ENCODE measurements around the gene SUSD3.

Gene SUSD3

GRCh38 chr9:93126151-93126781 lies 67.8 kb downstream of the SUSD3 start:
- no peak for DNase-seq (ENCODE audit: low spot score)

DNA sequence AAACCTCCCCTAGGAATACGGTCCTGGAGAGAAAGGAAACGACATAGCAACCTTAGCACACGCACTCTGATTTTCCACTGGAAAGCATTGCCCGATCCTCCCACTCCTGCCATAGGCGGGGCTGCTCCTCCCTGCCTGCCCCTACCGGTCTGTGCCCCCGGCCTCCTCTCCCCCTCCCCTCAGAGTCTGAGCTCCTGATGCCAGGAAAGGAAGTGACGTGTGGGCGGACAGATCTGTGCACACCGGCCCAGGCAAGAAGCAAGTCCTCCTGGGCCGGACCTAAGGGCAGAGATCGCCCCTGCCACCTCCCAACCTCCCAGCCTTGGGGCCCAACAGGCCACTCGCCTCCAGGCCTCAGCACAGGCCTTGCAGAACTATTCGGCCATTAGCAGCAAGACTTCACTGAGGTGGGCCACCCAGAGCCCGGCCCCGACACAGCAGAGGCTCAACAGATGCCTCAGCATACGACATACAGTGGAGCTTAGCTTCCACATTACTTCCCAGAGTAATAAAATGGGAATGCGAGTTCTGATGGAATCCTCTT lies 68.4 kb downstream of the SUSD3 start:
- DNase-seq (ENCODE audit: low spot score), result no peak

DNA sequence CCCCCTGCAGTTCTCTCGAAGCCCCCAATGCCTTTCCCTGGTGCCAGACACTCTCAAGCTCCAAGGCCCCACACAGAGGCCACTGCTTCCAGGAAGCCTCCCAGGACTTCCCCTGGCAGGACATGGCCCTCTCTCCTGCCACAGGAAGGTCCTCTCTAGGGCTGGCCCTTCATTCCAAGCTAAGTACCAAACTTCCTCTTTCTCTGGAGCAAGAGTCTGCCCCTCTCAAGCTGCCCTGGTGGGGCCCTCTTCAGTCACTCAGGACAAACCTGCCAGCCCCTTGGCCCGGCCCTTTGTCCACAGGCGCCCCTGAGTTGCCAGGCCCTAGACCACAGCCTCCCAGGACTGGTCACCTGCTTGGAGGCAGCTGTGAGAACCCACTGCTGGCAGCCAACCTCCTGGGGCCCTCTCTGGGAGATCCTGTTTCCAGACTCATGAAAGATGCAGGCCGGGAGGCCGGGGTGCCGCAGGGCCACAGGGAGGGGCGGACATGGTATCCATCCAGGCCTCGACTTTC lies 69.0 kb downstream of the SUSD3 start:
- no peak for DNase-seq (ENCODE audit: low spot score)

DNA sequence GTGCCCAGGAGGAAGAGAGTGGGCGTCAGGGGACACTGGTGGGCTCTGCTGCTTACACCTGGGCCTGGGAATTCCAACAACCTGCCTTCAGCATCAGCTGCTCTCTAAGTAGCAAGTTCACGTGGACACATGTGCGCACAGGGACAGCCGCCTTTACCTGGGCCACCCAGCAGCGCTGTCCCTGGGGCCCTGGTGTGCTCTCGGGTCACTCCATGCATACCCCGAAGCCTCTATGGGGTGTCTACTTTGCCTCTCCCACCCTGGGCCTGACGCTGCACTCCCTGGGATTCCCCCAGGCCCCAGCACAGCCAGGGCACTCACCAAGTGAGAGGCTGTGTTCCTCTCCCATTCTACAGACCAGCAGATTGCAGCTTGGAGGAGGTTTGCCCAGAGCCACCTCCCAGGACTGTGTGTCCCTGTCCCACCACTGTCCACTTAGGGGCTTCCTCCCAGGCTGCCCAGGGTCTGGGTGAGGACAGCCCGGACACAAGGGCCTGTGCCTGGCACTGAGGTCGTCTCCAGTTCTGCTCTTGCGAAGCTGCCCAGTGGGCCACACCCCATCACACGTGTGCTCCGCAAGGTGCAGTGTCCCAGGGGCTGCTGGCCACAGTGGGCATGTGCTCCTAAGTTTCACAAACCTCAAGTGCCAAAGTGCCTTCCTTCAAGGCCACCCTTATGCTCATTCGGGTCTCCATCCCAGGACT lies 69.7 kb downstream of the SUSD3 start:
- no peak for DNase-seq (ENCODE audit: low spot score)

- DNase-seq (ENCODE audit: low spot score), result no peak
Measured at GRCh38 chr9:93128715-93129224, 70.3 kb downstream of the SUSD3 start.

DNA sequence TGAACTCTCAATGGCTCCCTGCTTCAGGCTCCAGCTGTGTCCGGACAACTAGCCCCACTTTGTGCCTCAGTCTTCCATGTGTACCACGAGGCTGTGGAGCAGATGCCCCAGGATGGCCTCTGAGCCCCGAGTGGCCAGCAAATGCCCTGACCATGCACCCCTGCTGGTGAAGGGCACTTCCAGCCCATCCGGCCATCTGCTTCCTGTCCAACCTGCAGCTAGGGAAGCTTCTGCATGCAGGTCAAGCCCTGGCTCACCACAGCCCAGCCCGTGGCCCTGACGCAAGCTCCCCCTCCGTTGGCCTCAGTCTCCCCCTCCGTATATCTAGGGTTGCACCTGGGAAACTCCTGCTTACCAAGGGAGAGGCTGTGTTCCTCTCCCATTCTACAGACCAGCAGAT lies 70.8 kb downstream of the SUSD3 start:
- DNase-seq (ENCODE audit: low spot score), result no peak

GRCh38 chr9:93129691-93130500 lies 71.4 kb downstream of the SUSD3 start:
- DNase-seq (ENCODE audit: low spot score), result no peak

DNA sequence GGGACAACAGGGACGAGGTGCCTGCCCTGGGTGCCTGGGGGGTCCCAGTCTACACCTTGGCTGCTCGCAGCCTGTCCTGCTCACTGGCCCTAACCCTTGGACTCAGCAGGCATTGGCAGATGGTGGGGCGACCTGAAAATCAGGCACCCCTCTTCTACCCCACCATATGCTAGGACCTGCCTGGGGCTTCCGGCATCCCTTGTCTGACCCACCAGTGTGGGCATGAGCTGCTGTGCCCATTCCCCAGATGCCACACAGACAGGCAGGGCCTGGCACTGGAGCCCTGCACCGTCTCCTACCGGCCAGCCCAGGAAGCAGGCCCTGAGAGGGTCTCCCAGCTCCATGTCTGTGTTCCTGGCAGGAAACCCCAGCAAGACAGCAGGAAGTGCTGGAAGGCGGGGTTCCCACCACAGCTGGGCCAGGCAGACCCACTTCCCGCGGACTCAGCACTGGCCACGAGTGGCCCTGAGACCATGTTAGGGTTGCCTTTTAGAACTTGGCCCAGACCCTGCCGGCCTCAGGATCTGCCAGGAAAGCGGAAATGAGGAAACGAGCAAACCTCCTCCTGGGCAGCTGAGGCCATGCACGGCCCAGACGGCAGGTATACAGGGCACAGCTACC lies 72.5 kb downstream of the SUSD3 start:
- DNase-seq (ENCODE audit: low spot score), result no peak

DNA sequence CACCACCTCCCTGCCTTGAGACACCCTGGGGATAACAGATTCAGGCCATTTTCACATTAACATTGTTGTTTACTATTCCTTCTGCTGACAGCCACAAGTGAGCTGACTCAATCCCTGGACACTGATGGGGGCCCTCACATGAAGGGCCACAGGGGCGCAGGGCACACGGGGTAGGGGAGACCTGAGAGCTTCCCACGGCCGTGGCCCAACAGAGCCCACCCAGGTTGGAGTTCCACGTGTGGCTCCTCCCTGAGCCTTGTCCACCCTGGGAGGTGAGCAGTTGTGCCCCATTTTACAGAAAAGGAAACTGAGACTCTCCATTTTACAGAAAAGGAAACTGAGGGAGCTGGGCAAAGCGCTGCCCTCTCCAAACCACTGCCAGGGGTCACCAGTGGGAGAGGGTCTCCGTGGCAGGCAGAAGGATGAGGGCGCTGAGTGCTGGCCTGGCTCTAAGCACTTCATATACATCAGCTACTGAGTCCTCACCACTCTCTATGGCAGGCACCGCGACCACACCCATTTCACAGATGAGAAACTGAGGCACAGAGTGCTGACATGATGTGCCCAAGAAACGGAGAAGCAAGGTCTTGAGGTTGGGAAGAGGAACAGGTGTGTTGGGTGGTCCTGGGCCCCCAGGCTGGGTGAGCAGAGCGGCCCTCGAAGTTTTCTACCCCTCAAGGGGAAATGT lies 73.2 kb downstream of the SUSD3 start:
- no peak for DNase-seq (ENCODE audit: low spot score)

DNA sequence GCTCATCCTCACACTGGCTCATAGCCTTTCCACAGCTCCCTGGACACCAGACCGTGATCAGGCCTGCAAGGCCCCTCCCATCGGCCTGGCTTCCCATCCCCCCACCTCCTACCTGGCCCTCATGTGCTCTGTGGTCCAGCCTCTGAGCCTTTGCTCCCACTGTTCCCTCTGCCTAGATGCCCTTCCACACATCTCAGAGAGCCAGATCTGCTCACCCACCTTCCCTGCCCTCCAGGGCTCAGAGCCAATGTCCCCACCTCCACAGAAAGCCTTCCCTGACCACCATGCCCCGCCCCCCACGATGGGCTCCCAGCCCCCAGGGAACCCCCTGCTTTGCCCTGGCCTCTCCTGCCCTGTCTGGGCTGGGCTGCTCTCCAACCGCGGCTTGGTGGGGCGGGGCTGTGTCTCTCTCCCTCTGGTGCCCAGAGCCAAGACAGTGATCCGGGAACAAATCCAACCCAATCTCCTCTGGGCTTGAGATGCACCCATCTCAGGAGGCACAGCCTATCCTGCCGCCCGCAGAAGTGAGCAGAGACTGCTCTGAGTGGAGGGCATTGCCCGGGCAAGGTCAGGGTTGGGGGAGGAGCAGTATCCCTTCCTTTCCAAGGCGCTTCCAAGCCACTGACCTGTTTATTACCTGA lies 73.9 kb downstream of the SUSD3 start:
- DNase-seq (ENCODE audit: low spot score), result no peak

DNA sequence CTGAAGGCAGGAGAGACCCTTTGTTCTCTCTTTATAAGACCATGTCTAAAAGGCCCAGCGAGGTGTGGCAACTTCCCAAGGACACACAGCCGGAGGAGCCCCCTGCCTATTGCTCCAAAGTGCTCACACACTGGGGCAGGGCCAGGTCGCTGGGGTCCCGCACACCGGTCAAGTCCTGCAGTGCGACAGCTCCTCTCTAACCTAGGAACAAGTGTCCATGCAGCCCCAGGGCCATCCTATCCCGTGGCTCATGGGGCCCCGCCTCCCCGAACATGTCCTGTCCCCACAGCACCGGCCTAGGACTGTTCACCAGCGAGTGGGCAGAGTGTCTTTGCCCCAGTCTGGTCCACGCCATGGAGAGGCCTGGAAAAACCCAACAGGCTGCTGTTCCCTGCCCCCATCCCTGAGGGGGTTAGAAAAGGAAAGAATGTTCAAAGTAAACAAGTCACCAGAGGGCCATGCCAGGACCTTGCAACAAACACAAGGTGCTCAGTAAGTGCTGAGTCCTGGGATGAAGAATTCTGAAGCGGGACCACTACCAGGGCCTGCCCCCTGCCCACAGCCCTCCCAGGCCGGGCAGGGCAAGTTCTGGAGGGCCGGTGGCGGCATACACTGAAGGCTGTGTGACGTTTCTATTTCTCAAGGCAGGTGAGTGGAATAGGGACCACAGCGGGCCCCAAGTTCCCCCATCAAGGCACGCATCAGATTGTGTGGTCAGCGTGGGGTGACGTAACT lies 74.6 kb downstream of the SUSD3 start:
- no peak for DNase-seq (ENCODE audit: low spot score)

- no peak for DNase-seq (ENCODE audit: low spot score)
Measured at GRCh38 chr9:93133681-93134014, 75.1 kb downstream of the SUSD3 start.

GRCh38 chr9:93134015-93134739 lies 75.7 kb downstream of the SUSD3 start, which contains the start of gene NINJ1:
Gene NINJ1, minus strand, starts transcription at chr9:93134251. Its CDS starts 34 bp downstream, at chr9:93134217.
- DNase-seq (ENCODE audit: low spot score), result no peak

All from hematopoietic multipotent progenitor cell treated with erythropoietin and hydrocortisone succinate and interleukin-3 and kit ligand, for 15 days (in vitro differentiated cells).